ENCODE data around the gene NOTCH3.
A peak's percentile ranks its signal among the peaks of the same experiment; 100 is the strongest.

The NOTCH3 gene

GRCh38 chr19:15200553-15201364, at the start of gene NOTCH3:
Gene NOTCH3, minus strand, starts transcription at chr19:15200995. Its CDS starts 90 bp downstream, at chr19:15200905.
- TF ChIP-seq, protein P1, sequence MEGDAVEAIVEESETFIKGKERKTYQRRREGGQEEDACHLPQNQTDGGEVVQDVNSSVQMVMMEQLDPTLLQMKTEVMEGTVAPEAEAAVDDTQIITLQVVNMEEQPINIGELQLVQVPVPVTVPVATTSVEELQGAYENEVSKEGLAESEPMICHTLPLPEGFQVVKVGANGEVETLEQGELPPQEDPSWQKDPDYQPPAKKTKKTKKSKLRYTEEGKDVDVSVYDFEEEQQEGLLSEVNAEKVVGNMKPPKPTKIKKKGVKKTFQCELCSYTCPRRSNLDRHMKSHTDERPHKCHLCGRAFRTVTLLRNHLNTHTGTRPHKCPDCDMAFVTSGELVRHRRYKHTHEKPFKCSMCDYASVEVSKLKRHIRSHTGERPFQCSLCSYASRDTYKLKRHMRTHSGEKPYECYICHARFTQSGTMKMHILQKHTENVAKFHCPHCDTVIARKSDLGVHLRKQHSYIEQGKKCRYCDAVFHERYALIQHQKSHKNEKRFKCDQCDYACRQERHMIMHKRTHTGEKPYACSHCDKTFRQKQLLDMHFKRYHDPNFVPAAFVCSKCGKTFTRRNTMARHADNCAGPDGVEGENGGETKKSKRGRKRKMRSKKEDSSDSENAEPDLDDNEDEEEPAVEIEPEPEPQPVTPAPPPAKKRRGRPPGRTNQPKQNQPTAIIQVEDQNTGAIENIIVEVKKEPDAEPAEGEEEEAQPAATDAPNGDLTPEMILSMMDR (IDR thresholded peaks at IDR 0.05; ENCODE audit: low read depth, low read length, missing control alignments): no peak
- DNase-seq (ENCODE audit: extremely low read depth, low read depth): no peak
- H3K4me3 ChIP-seq (replicated peaks; ENCODE audit: low read depth, low read length): peak within 1 kb of the TSS; percentile 49

DNA sequence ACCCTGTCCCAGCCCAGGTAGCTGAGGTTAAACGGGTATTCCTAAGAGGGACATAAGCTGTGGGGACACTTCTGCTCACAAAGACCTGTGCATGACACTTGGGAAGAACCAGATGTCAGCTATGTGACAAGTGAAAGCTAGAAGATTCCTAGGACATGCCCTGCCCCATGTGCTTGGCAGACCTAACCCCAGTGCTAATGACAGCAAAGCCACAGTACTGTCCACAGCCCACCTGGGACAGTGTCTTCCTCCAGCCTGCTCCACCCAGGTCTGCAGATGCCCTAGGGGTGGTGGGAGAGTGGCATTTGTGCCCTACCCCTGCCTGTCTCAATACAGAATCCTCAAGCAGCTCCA, 49.8 kb upstream of the NOTCH3 start:
- TF ChIP-seq, protein P1 (IDR thresholded peaks at IDR 0.05; ENCODE audit: low read depth, low read length, missing control alignments): no peak
- peak overlapping the region; percentile 7; the same call in 1 of the 2 replicates for H3K4me3 ChIP-seq (replicated peaks; ENCODE audit: low read depth, low read length)
- no peak for DNase-seq (ENCODE audit: extremely low read depth, low read depth)

DNA sequence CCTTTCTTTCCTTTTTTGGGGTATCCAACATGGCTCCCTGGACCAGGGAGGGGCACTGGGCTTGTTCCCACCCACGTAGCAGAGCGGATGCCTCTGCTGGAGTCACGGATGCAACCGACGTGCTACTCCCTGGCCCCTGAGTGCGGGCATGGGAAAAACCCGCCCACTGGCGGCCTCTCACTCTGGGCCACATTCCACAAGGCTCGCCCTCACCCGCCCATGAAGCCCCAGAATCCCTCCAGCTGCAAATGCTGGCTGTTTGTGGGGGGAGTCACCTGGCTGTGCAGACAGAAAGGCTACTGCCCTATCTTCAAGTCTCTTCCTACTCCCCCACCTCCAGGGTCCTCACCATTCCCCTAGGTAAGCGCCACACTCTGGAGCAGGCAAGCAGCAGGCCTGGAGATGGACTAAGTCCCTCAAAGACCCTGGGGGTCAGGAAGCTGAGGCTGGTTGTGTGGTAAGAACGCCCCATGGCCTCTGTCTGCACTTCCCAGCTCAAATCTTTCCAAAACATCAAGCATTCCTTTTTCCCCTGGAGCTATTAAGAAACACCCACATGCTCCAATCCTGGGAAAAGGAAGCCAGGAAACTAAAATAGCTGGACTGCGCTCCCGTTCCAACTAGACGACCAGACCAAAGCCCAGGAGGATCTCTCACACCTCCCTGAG, 49.3 kb upstream of the NOTCH3 start:
- DNase-seq (ENCODE audit: extremely low read depth, low read depth): no peak
- H3K4me3 ChIP-seq (replicated peaks; ENCODE audit: low read depth, low read length): peak overlapping the region; percentile 7; the same call in 1 of the 2 replicates
- TF ChIP-seq, protein P1 (IDR thresholded peaks at IDR 0.05; ENCODE audit: low read depth, low read length, missing control alignments): peak; percentile 8

GRCh38 chr19:15249528-15249874, 48.7 kb upstream of the NOTCH3 start:
- H3K4me3 ChIP-seq (replicated peaks; ENCODE audit: low read depth, low read length): no peak overlapping the region
- no peak for DNase-seq (ENCODE audit: extremely low read depth, low read depth)
- TF ChIP-seq, protein P1 (IDR thresholded peaks at IDR 0.05; ENCODE audit: low read depth, low read length, missing control alignments): no peak

GRCh38 chr19:15248648-15249527, 48.1 kb upstream of the NOTCH3 start:
- no peak overlapping the region for H3K4me3 ChIP-seq (replicated peaks; ENCODE audit: low read depth, low read length)
- TF ChIP-seq, protein P1 (IDR thresholded peaks at IDR 0.05; ENCODE audit: low read depth, low read length, missing control alignments): no peak
- DNase-seq (ENCODE audit: extremely low read depth, low read depth): no peak

GRCh38 chr19:15248106-15248505, 47.3 kb upstream of the NOTCH3 start:
- TF ChIP-seq, protein P1 (IDR thresholded peaks at IDR 0.05; ENCODE audit: low read depth, low read length, missing control alignments): no peak
- no peak for DNase-seq (ENCODE audit: extremely low read depth, low read depth)
- H3K4me3 ChIP-seq (replicated peaks; ENCODE audit: low read depth, low read length): no peak overlapping the region

All from HFF-Myc (cell line).